Tibial artery (tissue), 4 donors: ENCODE results near the gene FBXO42.
"Not testable (repeated sequence)": the region's sequence is repeated elsewhere in the genome, so short reads cannot be mapped to it uniquely, and the experiment has no call there.

Source experiments
- DNase-seq, 2 donors: peaks; one replicate each; pipeline ENCODE4 v3.0.0-alpha.2; 2019
- H3K27ac ChIP-seq, 2 donors: fragments of 200-600 bp; sonication (generic) in 1 of 2; 1 replicate in 1 of 2; 2 replicates in 1 of 2; pipeline ENCODE4 v1.5.1; 2018 to 2019; ENCODE audit warnings: mild to moderate bottlenecking in 1 of 2
- H3K27me3 ChIP-seq, 2 donors: fragments of 200-600 bp; sonication (generic) in 1 of 2; one replicate each; pipeline versions ENCODE4 v1.5.1 to v1.6.0; 2016 to 2019
- H3K36me3 ChIP-seq, 3 donors: fragments of 200-600 bp; sonication (generic) in 2 of 3; one replicate each; pipeline ENCODE4 v1.5.1; 2016 to 2019; ENCODE audit warnings: mild to moderate bottlenecking in 2 of 3
- H3K4me1 ChIP-seq, 4 donors: fragments of 200-600 bp; sonication (generic) in 2 of 4; 1 replicate in 3 of 4; 2 replicates in 1 of 4; pipeline ENCODE4 v1.5.1; 2016 to 2019
- H3K4me3 ChIP-seq, 2 donors: fragments of 200-600 bp; sonication (generic) in 1 of 2; 1 replicate in 1 of 2; 2 replicates in 1 of 2; pipeline ENCODE4 v1.5.1; 2018 to 2019; ENCODE audit warnings: mild to moderate bottlenecking in 2 of 2
- H3K9me3 ChIP-seq, 3 donors: fragments of 200-600 bp; sonication (generic) in 1 of 3; one replicate each; pipeline ENCODE4 v1.5.1; 2016 to 2019
- CTCF ChIP-seq, 2 experiments: fragments of 200-600 bp in 1 of 2; fragments of 450-650 bp in 1 of 2; IDR thresholded peaks; one replicate each; pipeline ENCODE4 v1.5.1; 2017 to 2019; ENCODE audit warnings: antibody characterized with exemption in 2 of 2, mild to moderate bottlenecking in 1 of 2, moderate library complexity in 1 of 2
- intact Hi-C: fragments of 100-400 bp; cut with DNase I; formaldehyde crosslinking; loops from one replicate; pipeline ENCODE4 v1.15.0; 2023; ENCODE audit warnings: low total_unique reads

FBXO42 gene

GRCh38 chr1:16369821-16370220 lies 17.5 kb upstream of the FBXO42 start:
- Histone ChIP-seq H3K9me3 (no peaks in the 10 kb centered on the region), H3K27me3 (no peaks in the 10 kb centered on the region), H3K4me1 (peaks cover 0 to 83% (median 56%) of the 10 kb centered on the region in 4 donors), H3K27ac (no peak overlapping the region), H3K4me3 (no peak overlapping the region), H3K36me3 (no peaks in the 10 kb centered on the region)
- DNase-seq: no peak
- no peak for TF ChIP-seq CTCF (IDR thresholded peaks at IDR 0.05)
- intact Hi-C loops: loop anchor here (10.0 kb wide), 2 partner anchors 165 to 285 kb away; no protein-coding TSS in a partner anchor

- Histone ChIP-seq H3K27ac (peak overlapping the region; percentile 95), H3K4me3 (peak overlapping the region; percentile 84 to 88), H3K27me3 (no peaks in the 10 kb centered on the region), H3K9me3 (no peaks in the 10 kb centered on the region), H3K4me1 (peaks cover 0 to 82% (median 58%) of the 10 kb centered on the region in 4 donors), H3K36me3 (no peaks in the 10 kb centered on the region)
- no peak for DNase-seq
- intact Hi-C loops: loop anchor here (10.0 kb wide), 1 partner anchor 163 kb away; no protein-coding TSS in a partner anchor
- no peak for TF ChIP-seq CTCF (IDR thresholded peaks at IDR 0.05)
Observed at GRCh38 chr1:16367968-16368890, 15.9 kb upstream of the FBXO42 start.

GRCh38 chr1:16367258-16367967 lies 15.1 kb upstream of the FBXO42 start:
- intact Hi-C loops: loop anchor here (10.0 kb wide), 1 partner anchor 163 kb away; no protein-coding TSS in a partner anchor
- peak; percentile 88 to 94 for DNase-seq
- peak overlapping the region; percentile 84 to 88 for H3K4me3 ChIP-seq
- peaks cover 0 to 79% (median 51%) of the 10 kb centered on the region in 4 donors for H3K4me1 ChIP-seq
- no peak for TF ChIP-seq CTCF (IDR thresholded peaks at IDR 0.05)
- no peaks in the 10 kb centered on the region for H3K27me3 ChIP-seq
- peak overlapping the region; percentile 95 for H3K27ac ChIP-seq
- no peaks in the 10 kb centered on the region for H3K9me3 ChIP-seq
- no peaks in the 10 kb centered on the region for H3K36me3 ChIP-seq

- intact Hi-C loops: loop anchor here (10.0 kb wide), 1 partner anchor 162 kb away; no protein-coding TSS in a partner anchor
Observed at GRCh38 chr1:16366722-16367257, 14.5 kb upstream of the FBXO42 start, which contains the start of gene SZRD1. Gene SZRD1 (plus strand): TSS chr1:16367242. CDS start chr1:16367258, 16 bp downstream.

GRCh38 chr1:16365146-16365498 lies 12.8 kb upstream of the FBXO42 start:
- Histone ChIP-seq H3K4me1 (peaks cover 0 to 57% (median 37%) of the 10 kb centered on the region in 4 donors), H3K27ac (peak overlapping the region; percentile 95)
- H3K9me3 ChIP-seq, H3K4me3 ChIP-seq, H3K27me3 ChIP-seq, H3K36me3 ChIP-seq: not testable (repeated sequence)
- DNase-seq: peak in 1 of 2 donors; percentile 76
- intact Hi-C loops: loop anchor here (10.0 kb wide), 1 partner anchor 160 kb away; no protein-coding TSS in a partner anchor

More at GRCh38 chr1:16366722-16367257, 14.5 kb upstream of the FBXO42 start, which contains the start of gene SZRD1:
- Histone ChIP-seq H3K4me3 (peak within 1 kb of the TSS; percentile 84 to 88), H3K36me3 (no peaks in the 10 kb centered on the region), H3K27ac (peak within 1 kb of the TSS; percentile 95), H3K27me3 (no peaks in the 10 kb centered on the region), H3K4me1 (peaks cover 0 to 72% (median 47%) of the 10 kb centered on the region in 4 donors), H3K9me3 (no peaks in the 10 kb centered on the region)
- DNase-seq: peak; percentile 98
- no peak for TF ChIP-seq CTCF (IDR thresholded peaks at IDR 0.05)
